ENCODE data around the gene KIF22.
A peak's percentile ranks its signal among the peaks of the same experiment; 100 is the strongest.

Gene KIF22

DNA sequence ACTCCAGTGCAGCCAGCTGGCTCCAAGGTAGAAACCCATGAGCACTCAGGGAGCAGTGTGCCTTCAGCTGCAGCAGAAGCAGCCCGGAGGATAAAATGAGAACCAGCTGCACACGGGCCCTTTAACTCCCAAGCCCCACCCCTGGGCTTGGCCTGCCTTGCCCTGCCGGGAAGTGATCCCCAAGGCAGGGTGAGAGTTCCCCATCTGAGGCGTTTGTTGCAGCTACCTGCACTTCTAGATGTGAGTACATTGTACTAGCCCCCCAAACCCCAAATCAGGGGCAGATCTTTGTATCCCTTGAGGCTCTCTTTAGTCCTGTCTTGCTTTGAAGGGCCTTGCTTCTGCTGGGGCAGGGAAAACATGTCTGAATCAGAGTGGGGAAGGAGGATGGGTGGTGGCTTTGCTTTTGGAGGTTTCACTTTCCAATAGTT is 29.7 kb downstream of the KIF22 start, which contains the start of gene MVP:
Gene MVP, plus strand, starts transcription at position 192 of the 431 bp plus-strand sequence. CDS start 10,088 bp downstream, outside the sequence.
- Histone ChIP-seq H2BK120ac (ENCODE audit: insufficient read depth, low read length, poor library complexity) (peak within 1 kb of the TSS; percentile 10), H3K14ac (ENCODE audit: low read length) (peak within 1 kb of the TSS; percentile 51), H3K23ac (ENCODE audit: low read length) (no peak within 1 kb of the TSS), H3K9me3 (ENCODE audit: insufficient read depth, low read depth, low read length) (no peaks in the 10 kb centered on the region), H3K4ac (ENCODE audit: low read depth, low read length) (peak within 1 kb of the TSS; percentile 21), H3K27me3 (ENCODE audit: insufficient read depth, low read length) (no peaks in the 10 kb centered on the region), H3K27ac (ENCODE audit: low read depth, low read length) (peak within 1 kb of the TSS; percentile 52), H2AK5ac (ENCODE audit: low read length) (no peak within 1 kb of the TSS), H3K9ac (ENCODE audit: low read length) (no peak within 1 kb of the TSS), H4K12ac (ENCODE audit: low read depth, low read length) (peak within 1 kb of the TSS; percentile 50), H4K91ac (ENCODE audit: low read depth, low read length) (peak within 1 kb of the TSS; percentile 37), H3K79me1 (ENCODE audit: low read length) (peaks cover 15% of the 10 kb centered on the region), H3K18ac (ENCODE audit: low read length) (peak within 1 kb of the TSS; percentile 38), H3K4me2 (ENCODE audit: low read length) (no peak within 1 kb of the TSS), H3K79me2 (ENCODE audit: control insufficient read depth, insufficient read depth, low read length, poor library complexity) (peaks cover 10% of the 10 kb centered on the region), H4K8ac (ENCODE audit: low read depth, low read length) (no peak within 1 kb of the TSS), H3K4me1 (ENCODE audit: control insufficient read depth in 1 of 2, insufficient read depth in 2 of 2, low read length in 2 of 2) (peaks cover 5 to 8% of the 10 kb centered on the region in 2 experiments), H3K4me3 (ENCODE audit: low read depth, low read length) (no peak within 1 kb of the TSS), H2BK12ac (ENCODE audit: low read length) (no peak within 1 kb of the TSS), H2BK5ac (ENCODE audit: low read depth, low read length, poor library complexity) (peak within 1 kb of the TSS; percentile 38), H3K36me3 (ENCODE audit: control insufficient read depth in 1 of 2, insufficient read depth in 2 of 2, low read length in 2 of 2) (peaks cover 11 to 13% of the 10 kb centered on the region in 2 experiments), H2AFZ (ENCODE audit: insufficient read depth, low read length, poor library complexity) (no peak within 1 kb of the TSS)
- DNase-seq: peak; percentile 67 to 71
- WGBS (ENCODE audit: extremely low coverage, insufficient coverage, insufficient read length): no CpG with 5 or more reads among the region's 4 CpGs

DNA sequence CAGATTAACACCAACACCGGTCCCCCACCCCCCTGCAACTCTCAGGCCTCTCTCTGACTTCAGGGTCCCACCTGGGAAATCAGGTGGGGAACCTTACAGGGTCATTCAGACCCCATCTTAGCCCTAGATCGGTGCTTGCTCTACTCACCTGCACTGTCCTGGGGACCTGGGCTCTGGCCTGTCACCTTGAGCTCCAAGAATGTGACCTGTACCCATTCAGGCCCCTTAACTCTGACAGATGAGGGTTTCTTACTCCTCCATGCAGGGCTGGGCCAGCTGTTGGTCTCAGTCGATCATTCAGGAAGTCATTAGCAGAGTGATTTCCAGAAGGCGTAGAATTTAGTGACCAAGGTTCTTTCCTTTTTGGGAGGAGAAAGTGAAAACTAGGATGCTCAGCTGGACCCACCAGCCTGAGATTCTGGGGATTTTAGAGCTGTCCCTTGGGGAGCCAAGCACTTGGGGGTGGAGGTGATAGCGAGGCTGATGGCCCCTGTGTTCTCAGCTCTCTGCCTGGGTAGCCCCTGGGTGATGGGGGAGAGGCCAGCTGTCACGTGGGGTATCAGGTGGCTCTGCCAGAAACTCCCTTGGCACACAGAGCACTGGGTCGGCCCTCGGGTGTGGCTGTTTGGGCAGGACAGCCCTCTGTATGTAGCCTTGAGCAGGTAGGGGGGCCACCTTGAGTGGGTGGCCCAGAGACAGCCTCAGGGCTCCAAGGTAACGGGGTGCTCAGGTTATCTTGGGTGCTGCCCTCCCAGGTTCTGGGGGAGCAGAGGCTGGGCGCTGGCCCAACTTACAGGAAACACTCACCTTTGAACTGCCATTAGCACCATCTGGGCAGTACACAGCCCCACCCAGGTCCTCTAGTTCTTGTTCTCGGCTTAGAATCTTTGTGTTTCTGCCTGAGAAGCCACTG is 30.4 kb downstream of the KIF22 start:
- H3K79me2 ChIP-seq (ENCODE audit: control insufficient read depth, insufficient read depth, low read length, poor library complexity): peaks cover 11% of the 10 kb centered on the region
- H3K36me3 ChIP-seq (ENCODE audit: control insufficient read depth in 1 of 2, insufficient read depth in 2 of 2, low read length in 2 of 2): peaks cover 11 to 13% of the 10 kb centered on the region in 2 experiments
- H3K79me1 ChIP-seq (ENCODE audit: low read length): peaks cover 17% of the 10 kb centered on the region
- no peak overlapping the region for H3K4me2 ChIP-seq (ENCODE audit: low read length)
- no CpG with 5 or more reads among the region's 11 CpGs for WGBS (ENCODE audit: extremely low coverage, insufficient coverage, insufficient read length)
- peak overlapping the region; percentile 38 for H2BK5ac ChIP-seq (ENCODE audit: low read depth, low read length, poor library complexity)
- H3K9ac ChIP-seq (ENCODE audit: low read length): no peak overlapping the region
- no peaks in the 10 kb centered on the region for H3K27me3 ChIP-seq (ENCODE audit: insufficient read depth, low read length)
- peak overlapping the region; percentile 10 for H2BK120ac ChIP-seq (ENCODE audit: insufficient read depth, low read length, poor library complexity)
- no peak overlapping the region for H2AK5ac ChIP-seq (ENCODE audit: low read length)
- H4K91ac ChIP-seq (ENCODE audit: low read depth, low read length): peak overlapping the region; percentile 37
- peak overlapping the region; percentile 50 for H4K12ac ChIP-seq (ENCODE audit: low read depth, low read length)
- no peak overlapping the region for H4K8ac ChIP-seq (ENCODE audit: low read depth, low read length)
- H3K27ac ChIP-seq (ENCODE audit: low read depth, low read length): peak overlapping the region; percentile 52
- peak overlapping the region; percentile 51 for H3K14ac ChIP-seq (ENCODE audit: low read length)
- peak overlapping the region; percentile 38 for H3K18ac ChIP-seq (ENCODE audit: low read length)
- no peak overlapping the region for H3K4me3 ChIP-seq (ENCODE audit: low read depth, low read length)
- H2AFZ ChIP-seq (ENCODE audit: insufficient read depth, low read length, poor library complexity): no peak overlapping the region
- peaks cover 7 to 11% of the 10 kb centered on the region in 2 experiments for H3K4me1 ChIP-seq (ENCODE audit: control insufficient read depth in 1 of 2, insufficient read depth in 2 of 2, low read length in 2 of 2)
- H3K4ac ChIP-seq (ENCODE audit: low read depth, low read length): peak overlapping the region; percentile 21
- no peak overlapping the region for H3K23ac ChIP-seq (ENCODE audit: low read length)
- no peaks in the 10 kb centered on the region for H3K9me3 ChIP-seq (ENCODE audit: insufficient read depth, low read depth, low read length)
- no peak overlapping the region for H2BK12ac ChIP-seq (ENCODE audit: low read length)
- peak; percentile 27 to 29 for DNase-seq

DNA sequence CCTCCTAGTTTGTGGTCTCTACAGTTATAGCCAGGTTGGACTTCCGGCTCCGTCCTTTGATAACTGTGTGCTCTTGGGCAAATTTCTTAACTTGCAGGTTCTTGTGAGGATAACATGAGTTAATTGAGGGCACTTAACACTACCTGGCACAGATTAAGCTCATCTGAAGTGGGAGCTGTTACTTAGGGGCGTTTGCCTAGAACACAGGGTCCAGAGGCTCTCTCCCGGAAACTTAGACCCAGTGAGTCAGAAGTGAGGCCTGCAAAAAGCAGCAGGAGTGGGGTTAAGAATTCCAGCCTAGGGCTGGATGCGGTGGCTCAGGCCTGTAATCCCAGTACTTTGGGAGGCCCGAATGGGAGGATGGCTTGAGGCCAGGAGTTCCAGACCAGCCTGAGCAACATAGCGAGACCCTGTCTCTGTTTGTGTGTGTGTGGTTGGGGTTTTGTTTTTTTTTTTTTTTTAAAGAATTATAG is 31.1 kb downstream of the KIF22 start:
- DNase-seq: peak; percentile 76 to 78
- peaks cover 11 to 13% of the 10 kb centered on the region in 2 experiments for H3K36me3 ChIP-seq (ENCODE audit: control insufficient read depth in 1 of 2, insufficient read depth in 2 of 2, low read length in 2 of 2)
- no peak overlapping the region for H3K4ac ChIP-seq (ENCODE audit: low read depth, low read length)
- H3K27ac ChIP-seq (ENCODE audit: low read depth, low read length): peak overlapping the region; percentile 52
- peak overlapping the region; percentile 37 for H4K91ac ChIP-seq (ENCODE audit: low read depth, low read length)
- H3K14ac ChIP-seq (ENCODE audit: low read length): no peak overlapping the region
- no peak overlapping the region for H3K4me2 ChIP-seq (ENCODE audit: low read length)
- peaks cover 10% of the 10 kb centered on the region for H3K79me1 ChIP-seq (ENCODE audit: low read length)
- H2BK5ac ChIP-seq (ENCODE audit: low read depth, low read length, poor library complexity): no peak overlapping the region
- H3K18ac ChIP-seq (ENCODE audit: low read length): no peak overlapping the region
- H2AFZ ChIP-seq (ENCODE audit: insufficient read depth, low read length, poor library complexity): no peak overlapping the region
- H4K8ac ChIP-seq (ENCODE audit: low read depth, low read length): no peak overlapping the region
- no peaks in the 10 kb centered on the region for H3K27me3 ChIP-seq (ENCODE audit: insufficient read depth, low read length)
- no peak overlapping the region for H3K23ac ChIP-seq (ENCODE audit: low read length)
- H2AK5ac ChIP-seq (ENCODE audit: low read length): no peak overlapping the region
- no CpG with 5 or more reads among the region's 7 CpGs for WGBS (ENCODE audit: extremely low coverage, insufficient coverage, insufficient read length)
- no peak overlapping the region for H3K9ac ChIP-seq (ENCODE audit: low read length)
- H2BK12ac ChIP-seq (ENCODE audit: low read length): no peak overlapping the region
- H3K9me3 ChIP-seq (ENCODE audit: insufficient read depth, low read depth, low read length): no peaks in the 10 kb centered on the region
- peaks cover 5% of the 10 kb centered on the region for H3K79me2 ChIP-seq (ENCODE audit: control insufficient read depth, insufficient read depth, low read length, poor library complexity)
- H2BK120ac ChIP-seq (ENCODE audit: insufficient read depth, low read length, poor library complexity): no peak overlapping the region
- no peak overlapping the region for H3K4me3 ChIP-seq (ENCODE audit: low read depth, low read length)
- no peak overlapping the region for H4K12ac ChIP-seq (ENCODE audit: low read depth, low read length)
- peaks cover 7 to 11% of the 10 kb centered on the region in 2 experiments for H3K4me1 ChIP-seq (ENCODE audit: control insufficient read depth in 1 of 2, insufficient read depth in 2 of 2, low read length in 2 of 2)

DNA sequence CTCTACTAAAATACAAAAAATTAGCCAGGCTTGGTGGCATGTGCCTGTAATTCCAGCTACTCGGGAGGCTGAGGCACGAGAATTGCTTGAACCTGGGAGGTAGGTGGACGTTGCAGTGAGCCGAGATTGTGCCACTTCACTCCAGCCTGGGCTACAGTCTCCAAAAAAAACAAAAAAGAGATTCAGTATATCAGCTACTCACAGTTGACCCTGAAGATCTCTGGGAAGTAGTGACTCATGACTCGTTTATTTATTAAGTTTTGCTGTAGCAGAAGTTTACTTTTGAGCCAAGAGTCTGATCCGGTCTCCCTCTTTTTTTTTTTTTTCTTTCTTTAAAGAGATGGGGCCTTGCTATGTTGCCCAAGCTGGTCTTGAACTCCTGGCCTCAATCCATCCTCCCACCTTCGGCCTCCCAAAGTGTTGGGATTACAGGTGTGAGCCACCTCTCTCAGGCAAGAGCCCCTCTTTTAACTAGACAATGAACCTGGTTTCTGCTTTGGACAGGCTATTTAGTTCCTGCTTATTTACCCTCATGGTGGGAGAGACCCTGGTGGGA is 34.1 kb downstream of the KIF22 start:
- WGBS (ENCODE audit: extremely low coverage, insufficient coverage, insufficient read length): no CpG with 5 or more reads among the region's 7 CpGs
- H4K8ac ChIP-seq (ENCODE audit: low read depth, low read length): no peak overlapping the region
- H3K79me1 ChIP-seq (ENCODE audit: low read length): peaks cover 7% of the 10 kb centered on the region
- peaks cover under 1% of the 10 kb centered on the region in 2 experiments for H3K36me3 ChIP-seq (ENCODE audit: control insufficient read depth in 1 of 2, insufficient read depth in 2 of 2, low read length in 2 of 2)
- no peaks in the 10 kb centered on the region for H3K9me3 ChIP-seq (ENCODE audit: insufficient read depth, low read depth, low read length)
- H3K18ac ChIP-seq (ENCODE audit: low read length): no peak overlapping the region
- H3K4me3 ChIP-seq (ENCODE audit: low read depth, low read length): no peak overlapping the region
- H3K4me1 ChIP-seq (ENCODE audit: control insufficient read depth in 1 of 2, insufficient read depth in 2 of 2, low read length in 2 of 2): peaks cover 7% of the 10 kb centered on the region in 2 experiments
- H2BK5ac ChIP-seq (ENCODE audit: low read depth, low read length, poor library complexity): no peak overlapping the region
- no peak for DNase-seq
- no peak overlapping the region for H3K27ac ChIP-seq (ENCODE audit: low read depth, low read length)
- H3K23ac ChIP-seq (ENCODE audit: low read length): no peak overlapping the region
- H3K79me2 ChIP-seq (ENCODE audit: control insufficient read depth, insufficient read depth, low read length, poor library complexity): peaks cover 2% of the 10 kb centered on the region
- H2AFZ ChIP-seq (ENCODE audit: insufficient read depth, low read length, poor library complexity): no peak overlapping the region
- H3K4ac ChIP-seq (ENCODE audit: low read depth, low read length): no peak overlapping the region
- no peaks in the 10 kb centered on the region for H3K27me3 ChIP-seq (ENCODE audit: insufficient read depth, low read length)
- H2BK12ac ChIP-seq (ENCODE audit: low read length): no peak overlapping the region
- H2BK120ac ChIP-seq (ENCODE audit: insufficient read depth, low read length, poor library complexity): no peak overlapping the region
- H3K4me2 ChIP-seq (ENCODE audit: low read length): no peak overlapping the region
- no peak overlapping the region for H2AK5ac ChIP-seq (ENCODE audit: low read length)
- H3K9ac ChIP-seq (ENCODE audit: low read length): no peak overlapping the region
- H4K91ac ChIP-seq (ENCODE audit: low read depth, low read length): no peak overlapping the region
- H3K14ac ChIP-seq (ENCODE audit: low read length): no peak overlapping the region
- no peak overlapping the region for H4K12ac ChIP-seq (ENCODE audit: low read depth, low read length)

All from trophoblast cell (in vitro differentiated cells and primary cell).